Liver (tissue), 9 donors: ENCODE data around the gene PRODH. TPM values are rescaled to one million over a fixed set of nuclear protein-coding genes. Genes with fewer than 3 reads are reported as not detected.
"Not testable (repeated sequence)": the region's sequence is repeated elsewhere in the genome, so short reads cannot be mapped to it uniquely, and the experiment has no call there.

ENCODE experiments used
- DNase-seq: peaks from one replicate; pipeline ENCODE4 v3.0.0-alpha.2; 2017; ENCODE audit warnings: low spot score
- H3K27ac ChIP-seq, 2 donors: one replicate each; pipeline ENCODE4 v1.7.0; 2013; ENCODE audit warnings: inconsistent platforms in 2 of 2, low read length in 2 of 2, control low read depth in 1 of 2, low read depth in 1 of 2, mild to moderate bottlenecking in 1 of 2
- H3K27me3 ChIP-seq, 4 donors: one replicate each; pipeline versions ENCODE4 v1.6.1 to v1.7.0; 2013; ENCODE audit warnings: low read length in 3 of 4, inconsistent platforms in 1 of 4, mild to moderate bottlenecking in 1 of 4, moderate library complexity in 1 of 4; ENCODE audit not compliant: control insufficient read depth in 4 of 4, insufficient read depth in 4 of 4
- H3K36me3 ChIP-seq, 4 donors: one replicate each; pipeline versions ENCODE4 v1.6.1 to v1.7.0; 2013; ENCODE audit warnings: low read length in 3 of 4, mild to moderate bottlenecking in 3 of 4, low read depth in 1 of 4, moderate library complexity in 1 of 4; ENCODE audit not compliant: control insufficient read depth in 4 of 4, insufficient read depth in 3 of 4
- H3K4me1 ChIP-seq, 4 donors: one replicate each; pipeline versions ENCODE4 v1.6.1 to v1.7.0; 2013; ENCODE audit warnings: low read length in 3 of 4, mild to moderate bottlenecking in 3 of 4, moderate library complexity in 1 of 4; ENCODE audit not compliant: control insufficient read depth in 4 of 4, insufficient read depth in 4 of 4
- H3K4me3 ChIP-seq, 3 donors: one replicate each; pipeline versions ENCODE4 v1.6.1 to v1.7.0; 2013; ENCODE audit warnings: low read length in 3 of 3, control low read depth in 1 of 3, low read depth in 1 of 3, mild to moderate bottlenecking in 1 of 3
- H3K9ac ChIP-seq, 2 donors: one replicate each; pipeline ENCODE4 v1.7.0; 2013; ENCODE audit warnings: low read length in 2 of 2, mild to moderate bottlenecking in 2 of 2, moderate library complexity in 2 of 2, control low read depth in 1 of 2, low read depth in 1 of 2
- H3K9me3 ChIP-seq, 4 donors: one replicate each; pipeline versions ENCODE4 v1.6.1 to v1.7.0; 2013; ENCODE audit warnings: low read length in 3 of 4; ENCODE audit not compliant: control insufficient read depth in 4 of 4
- EGR1 ChIP-seq, 2 donors: IDR thresholded peaks; 2 replicates each; pipeline ENCODE4 v1.6.1; 2016 to 2018; ENCODE audit warnings: antibody characterized with exemption in 2 of 2, low read depth in 2 of 2
- GABPA ChIP-seq, 2 donors: IDR thresholded peaks in 1 of 2; conservative IDR thresholded peaks in 1 of 2; 2 replicates each; pipeline ENCODE4 v1.6.1; 2016; ENCODE audit warnings: antibody characterized with exemption in 2 of 2, mild to moderate bottlenecking in 1 of 2, moderate library complexity in 1 of 2
- RAD21 ChIP-seq, 2 donors: IDR thresholded peaks; 2 replicates each; pipeline ENCODE4 v1.6.1; 2016; ENCODE audit warnings: antibody characterized with exemption in 2 of 2, mild to moderate bottlenecking in 2 of 2
- ZBTB33 ChIP-seq: IDR thresholded peaks from 2 replicates; pipeline ENCODE4 v1.6.1; 2016; ENCODE audit warnings: antibody characterized with exemption
- WGBS: extraction: QIAGEN DNeasy Blood & Tissue Kit; methylation state at CpG from one replicate; pipeline ENCODE4 v1.1.7; 2013; 5-methylcytosine and 5-hydroxymethylcytosine counted together
- polyA plus RNA-seq, 2 donors: library from polyadenylated mRNA; stranded (reverse) in 1 of 2; unstranded in 1 of 2; fragments of 200-250 nt in 1 of 2; fragments of >200 nt in 1 of 2; fragmentation: Nextera tagmentation in 1 of 2; extraction: Ambion mirVana in 1 of 2; gene quantifications; one replicate each; pipeline versions ENCODE4 v1.2.1 to v1.2.3, GENCODE V29; 2013 to 2015
- total RNA-seq, 2 donors: library from RNA; depleted of rRNA; stranded (reverse); fragments of >200 nt; gene quantifications; one replicate each; pipeline ENCODE4 v1.2.3, GENCODE V29; 2014
- donor health status: healthy.
- donor health status: healthy.
- donor health status: healthy.
- donor health status: healthy.
- donor health status: healthy.

The PRODH gene
- total and polyA plus RNA-seq, 4 donors, result 1.2 to 4.1 (median 1.6) TPM; not detected in 1

GRCh38 chr22:18966748-18967147, 30.7 kb upstream of the PRODH start:
- Histone ChIP-seq H3K27ac (no peak overlapping the region), H3K36me3 (no peaks in the 10 kb centered on the region), H3K9ac (no peak overlapping the region), H3K4me3 (no peak overlapping the region), H3K4me1 (peaks cover 0 to 12% (median 3%) of the 10 kb centered on the region in 4 donors), H3K9me3 (no peaks in the 10 kb centered on the region), H3K27me3 (no peaks in the 10 kb centered on the region)
- no peak for DNase-seq
- WGBS, result 82% methylated on average over 7 of the region's 7 CpGs
- TF ChIP-seq ZBTB33, result no peak

- H3K27me3 ChIP-seq, result no peaks in the 10 kb centered on the region
- H3K4me1 ChIP-seq, result peaks cover 0 to 4% (median 0%) of the 10 kb centered on the region in 4 donors
- no peaks in the 10 kb centered on the region for H3K9me3 ChIP-seq
- DNase-seq, result no peak
- no peak overlapping the region for H3K9ac ChIP-seq
- no peak overlapping the region for H3K4me3 ChIP-seq
- WGBS, result 74% methylated on average over 14 of the region's 14 CpGs
- no peak for TF ChIP-seq GABPA (IDR thresholded peaks at IDR 0.05 in 1 of 2, conservative IDR thresholded peaks at IDR 0.05 in 1 of 2)
- no peak for TF ChIP-seq EGR1 (IDR thresholded peaks at IDR 0.05; ENCODE audit: low read depth in 2 of 2)
- TF ChIP-seq RAD21 (IDR thresholded peaks at IDR 0.05), result no peak
- H3K27ac ChIP-seq, result no peak overlapping the region
- H3K36me3 ChIP-seq, result no peaks in the 10 kb centered on the region
Measured at GRCh38 chr22:18965526-18966421, 29.7 kb upstream of the PRODH start.

GRCh38 chr22:18964501-18965265, 28.6 kb upstream of the PRODH start:
- not testable (repeated sequence) for DNase-seq, H3K4me3 ChIP-seq, H3K27me3 ChIP-seq, H3K27ac ChIP-seq, H3K9me3 ChIP-seq, H3K9ac ChIP-seq, H3K4me1 ChIP-seq, H3K36me3 ChIP-seq
- WGBS, result 85% methylated on average over 17 of the region's 19 CpGs

GRCh38 chr22:18964051-18964450, 28.0 kb upstream of the PRODH start:
- not testable (repeated sequence) for H3K9me3 ChIP-seq, H3K4me3 ChIP-seq, H3K36me3 ChIP-seq, H3K9ac ChIP-seq, H3K27me3 ChIP-seq, H3K27ac ChIP-seq, H3K4me1 ChIP-seq, DNase-seq
- 95% methylated on average over 10 of the region's 10 CpGs for WGBS
